ENCODE measurements around the gene NDUFAB1.

Gene NDUFAB1

GRCh38 chr16:23581764-23582163 lies 14.4 kb downstream of the NDUFAB1 start:
- no peak overlapping the region for H3K9ac ChIP-seq (ENCODE audit: low read length)
- no peaks in the 10 kb centered on the region for H3K9me3 ChIP-seq (ENCODE audit: low read length)
- peaks cover 58% of the 10 kb centered on the region for H3K36me3 ChIP-seq (ENCODE audit: insufficient read depth, low read length)
- H3K4me3 ChIP-seq (ENCODE audit: low read depth in 1 of 2, low read length in 2 of 2) = no peak overlapping the region
- no peak overlapping the region for H3K27ac ChIP-seq (ENCODE audit: low read depth, low read length)
- H3K4me1 ChIP-seq (ENCODE audit: insufficient read depth, low read length) = peaks cover 5% of the 10 kb centered on the region
- H3K27me3 ChIP-seq (ENCODE audit: control insufficient read depth in 1 of 2, insufficient read depth in 2 of 2, low read length in 2 of 2) = no peaks in the 10 kb centered on the region

- Histone ChIP-seq H3K9me3 (ENCODE audit: low read length) (no peaks in the 10 kb centered on the region), H3K36me3 (ENCODE audit: insufficient read depth, low read length) (peaks cover 60% of the 10 kb centered on the region), H3K27me3 (ENCODE audit: control insufficient read depth in 1 of 2, insufficient read depth in 2 of 2, low read length in 2 of 2) (no peaks in the 10 kb centered on the region), H3K4me1 (ENCODE audit: insufficient read depth, low read length) (peaks cover 5% of the 10 kb centered on the region), H3K4me3 (ENCODE audit: low read depth in 1 of 2, low read length in 2 of 2) (no peak overlapping the region), H3K9ac (ENCODE audit: low read length) (no peak overlapping the region), H3K27ac (ENCODE audit: low read depth, low read length) (no peak overlapping the region)
Measured at GRCh38 chr16:23580391-23580790, 15.7 kb downstream of the NDUFAB1 start.

- H3K4me3 ChIP-seq (ENCODE audit: low read depth in 1 of 2, low read length in 2 of 2) = no peak overlapping the region
- no peaks in the 10 kb centered on the region for H3K9me3 ChIP-seq (ENCODE audit: low read length)
- H3K27ac ChIP-seq (ENCODE audit: low read depth, low read length) = no peak overlapping the region
- H3K9ac ChIP-seq (ENCODE audit: low read length) = no peak overlapping the region
- peaks cover 3% of the 10 kb centered on the region for H3K4me1 ChIP-seq (ENCODE audit: insufficient read depth, low read length)
- H3K36me3 ChIP-seq (ENCODE audit: insufficient read depth, low read length) = peaks cover 54% of the 10 kb centered on the region
- H3K27me3 ChIP-seq (ENCODE audit: control insufficient read depth in 1 of 2, insufficient read depth in 2 of 2, low read length in 2 of 2) = no peaks in the 10 kb centered on the region
Measured at GRCh38 chr16:23579371-23579770, 16.7 kb downstream of the NDUFAB1 start.

- H3K36me3 ChIP-seq (ENCODE audit: insufficient read depth, low read length) = peaks cover 61% of the 10 kb centered on the region
- H3K27ac ChIP-seq (ENCODE audit: low read depth, low read length) = no peak overlapping the region
- H3K4me1 ChIP-seq (ENCODE audit: insufficient read depth, low read length) = no peaks in the 10 kb centered on the region
- H3K9me3 ChIP-seq (ENCODE audit: low read length) = no peaks in the 10 kb centered on the region
- no peaks in the 10 kb centered on the region for H3K27me3 ChIP-seq (ENCODE audit: control insufficient read depth in 1 of 2, insufficient read depth in 2 of 2, low read length in 2 of 2)
- no peak overlapping the region for H3K4me3 ChIP-seq (ENCODE audit: low read depth in 1 of 2, low read length in 2 of 2)
- no peak overlapping the region for H3K9ac ChIP-seq (ENCODE audit: low read length)
Measured at GRCh38 chr16:23578101-23578830, 17.9 kb downstream of the NDUFAB1 start.

GRCh38 chr16:23577493-23577892 lies 18.6 kb downstream of the NDUFAB1 start:
- H3K36me3 ChIP-seq (ENCODE audit: insufficient read depth, low read length) = peaks cover 69% of the 10 kb centered on the region
- no peak overlapping the region for H3K27ac ChIP-seq (ENCODE audit: low read depth, low read length)
- no peaks in the 10 kb centered on the region for H3K9me3 ChIP-seq (ENCODE audit: low read length)

GRCh38 chr16:23575834-23576233 lies 20.3 kb downstream of the NDUFAB1 start:
- no peak overlapping the region for H3K9ac ChIP-seq (ENCODE audit: low read length)
- no peaks in the 10 kb centered on the region for H3K4me1 ChIP-seq (ENCODE audit: insufficient read depth, low read length)
- no peaks in the 10 kb centered on the region for H3K27me3 ChIP-seq (ENCODE audit: control insufficient read depth in 1 of 2, insufficient read depth in 2 of 2, low read length in 2 of 2)
- no peaks in the 10 kb centered on the region for H3K9me3 ChIP-seq (ENCODE audit: low read length)
- no peak overlapping the region for H3K27ac ChIP-seq (ENCODE audit: low read depth, low read length)
- H3K4me3 ChIP-seq (ENCODE audit: low read depth in 1 of 2, low read length in 2 of 2) = no peak overlapping the region
- H3K36me3 ChIP-seq (ENCODE audit: insufficient read depth, low read length) = peaks cover 77% of the 10 kb centered on the region

More at GRCh38 chr16:23577493-23577892, 18.6 kb downstream of the NDUFAB1 start:
- Histone ChIP-seq H3K9ac (ENCODE audit: low read length) (no peak overlapping the region), H3K27me3 (ENCODE audit: control insufficient read depth in 1 of 2, insufficient read depth in 2 of 2, low read length in 2 of 2) (no peaks in the 10 kb centered on the region), H3K4me3 (ENCODE audit: low read depth in 1 of 2, low read length in 2 of 2) (no peak overlapping the region), H3K4me1 (ENCODE audit: insufficient read depth, low read length) (no peaks in the 10 kb centered on the region)

- H3K4me3 ChIP-seq (ENCODE audit: low read depth in 1 of 2, low read length in 2 of 2) = no peak overlapping the region
- H3K27me3 ChIP-seq (ENCODE audit: control insufficient read depth in 1 of 2, insufficient read depth in 2 of 2, low read length in 2 of 2) = no peaks in the 10 kb centered on the region
- no peaks in the 10 kb centered on the region for H3K4me1 ChIP-seq (ENCODE audit: insufficient read depth, low read length)
- no peaks in the 10 kb centered on the region for H3K9me3 ChIP-seq (ENCODE audit: low read length)
- peaks cover 74% of the 10 kb centered on the region for H3K36me3 ChIP-seq (ENCODE audit: insufficient read depth, low read length)
- no peak overlapping the region for H3K9ac ChIP-seq (ENCODE audit: low read length)
- H3K27ac ChIP-seq (ENCODE audit: low read depth, low read length) = no peak overlapping the region
Measured at GRCh38 chr16:23573817-23574216, 22.3 kb downstream of the NDUFAB1 start.

- Histone ChIP-seq H3K4me3 (ENCODE audit: low read depth in 1 of 2, low read length in 2 of 2) (no peak overlapping the region), H3K27ac (ENCODE audit: low read depth, low read length) (no peak overlapping the region), H3K4me1 (ENCODE audit: insufficient read depth, low read length) (no peaks in the 10 kb centered on the region), H3K9ac (ENCODE audit: low read length) (no peak overlapping the region), H3K36me3 (ENCODE audit: insufficient read depth, low read length) (peaks cover 72% of the 10 kb centered on the region), H3K27me3 (ENCODE audit: control insufficient read depth in 1 of 2, insufficient read depth in 2 of 2, low read length in 2 of 2) (no peaks in the 10 kb centered on the region), H3K9me3 (ENCODE audit: low read length) (no peaks in the 10 kb centered on the region)
Measured at GRCh38 chr16:23572394-23572793, 23.7 kb downstream of the NDUFAB1 start.

GRCh38 chr16:23571895-23572294 lies 24.2 kb downstream of the NDUFAB1 start:
- H3K9me3 ChIP-seq (ENCODE audit: low read length) = no peaks in the 10 kb centered on the region
- H3K9ac ChIP-seq (ENCODE audit: low read length) = no peak overlapping the region
- H3K4me3 ChIP-seq (ENCODE audit: low read depth in 1 of 2, low read length in 2 of 2) = no peak overlapping the region
- H3K36me3 ChIP-seq (ENCODE audit: insufficient read depth, low read length) = peaks cover 77% of the 10 kb centered on the region
- no peak overlapping the region for H3K27ac ChIP-seq (ENCODE audit: low read depth, low read length)
- H3K27me3 ChIP-seq (ENCODE audit: control insufficient read depth in 1 of 2, insufficient read depth in 2 of 2, low read length in 2 of 2) = no peaks in the 10 kb centered on the region
- H3K4me1 ChIP-seq (ENCODE audit: insufficient read depth, low read length) = no peaks in the 10 kb centered on the region

GRCh38 chr16:23570992-23571632 lies 25.0 kb downstream of the NDUFAB1 start:
- no peaks in the 10 kb centered on the region for H3K27me3 ChIP-seq (ENCODE audit: control insufficient read depth in 1 of 2, insufficient read depth in 2 of 2, low read length in 2 of 2)
- H3K9ac ChIP-seq (ENCODE audit: low read length) = no peak overlapping the region
- no peaks in the 10 kb centered on the region for H3K9me3 ChIP-seq (ENCODE audit: low read length)
- H3K36me3 ChIP-seq (ENCODE audit: insufficient read depth, low read length) = peaks cover 75% of the 10 kb centered on the region
- no peak overlapping the region for H3K4me3 ChIP-seq (ENCODE audit: low read depth in 1 of 2, low read length in 2 of 2)
- no peak overlapping the region for H3K27ac ChIP-seq (ENCODE audit: low read depth, low read length)
- no peaks in the 10 kb centered on the region for H3K4me1 ChIP-seq (ENCODE audit: insufficient read depth, low read length)

GRCh38 chr16:23567602-23568001 lies 28.5 kb downstream of the NDUFAB1 start:
- Histone ChIP-seq H3K9ac (ENCODE audit: low read length) (no peak overlapping the region), H3K4me1 (ENCODE audit: insufficient read depth, low read length) (no peaks in the 10 kb centered on the region), H3K9me3 (ENCODE audit: low read length) (no peaks in the 10 kb centered on the region), H3K27ac (ENCODE audit: low read depth, low read length) (no peak overlapping the region), H3K27me3 (ENCODE audit: control insufficient read depth in 1 of 2, insufficient read depth in 2 of 2, low read length in 2 of 2) (no peaks in the 10 kb centered on the region), H3K36me3 (ENCODE audit: insufficient read depth, low read length) (peaks cover 82% of the 10 kb centered on the region), H3K4me3 (ENCODE audit: low read depth in 1 of 2, low read length in 2 of 2) (no peak overlapping the region)

GRCh38 chr16:23566724-23567123 lies 29.4 kb downstream of the NDUFAB1 start:
- H3K9me3 ChIP-seq (ENCODE audit: low read length) = no peaks in the 10 kb centered on the region
- no peak overlapping the region for H3K9ac ChIP-seq (ENCODE audit: low read length)
- H3K4me3 ChIP-seq (ENCODE audit: low read depth in 1 of 2, low read length in 2 of 2) = no peak overlapping the region
- H3K4me1 ChIP-seq (ENCODE audit: insufficient read depth, low read length) = no peaks in the 10 kb centered on the region
- H3K27me3 ChIP-seq (ENCODE audit: control insufficient read depth in 1 of 2, insufficient read depth in 2 of 2, low read length in 2 of 2) = no peaks in the 10 kb centered on the region
- peaks cover 82% of the 10 kb centered on the region for H3K36me3 ChIP-seq (ENCODE audit: insufficient read depth, low read length)
- no peak overlapping the region for H3K27ac ChIP-seq (ENCODE audit: low read depth, low read length)

Data from muscle layer of colon (tissue), 2 donors.